IMR-90 (cell line): ENCODE measurements around the gene KCNJ2. TPM values are rescaled to one million over a fixed set of nuclear protein-coding genes. Genes with fewer than 3 reads are reported as not detected.

Experiments used
- ATAC-seq: fragments of 200-7000 bp; cut with Tn5 transposase; 2 replicates; pipeline ENCODE4 v1.9.1; 2020; ENCODE audit warnings: low read depth, mild to moderate bottlenecking, moderate library complexity
- BruUV-seq: library from RNA; stranded (reverse); fragments of 400-500 nt; replicated peaks from 2 replicates; lab custom pipeline; 2021; lab: Mats Ljungman, UMichigan
- CTCF ChIA-PET: fragments of 300-600 bp; formaldehyde crosslinking; extraction: SDS; loops from one replicate; lab custom pipeline; 2021; ENCODE audit warnings: antibody characterized with exemption; lab: Yijun Ruan, JAX
- POLR2A ChIA-PET: fragments of 300-600 bp; sonication (Branson Sonifier 250); formaldehyde crosslinking; loops from one replicate; lab custom pipeline; 2022; ENCODE audit warnings: antibody characterized with exemption; ENCODE audit not compliant: unreplicated experiment; lab: Charles Lee
- DNase-seq: peaks from one replicate; pipeline ENCODE4 v3.0.0; 2013
- H2AFZ ChIP-seq: replicated peaks from 2 replicates; pipeline ENCODE3; 2013; ENCODE audit warnings: low read length, mild to moderate bottlenecking; ENCODE audit not compliant: poor library complexity
- H2AK5ac ChIP-seq: 2 replicates; pipeline ENCODE4 v1.6.1; 2013; ENCODE audit warnings: low read depth, low read length, inconsistent platforms
- H2AK9ac ChIP-seq: replicated peaks from 2 replicates; pipeline ENCODE3; 2013; ENCODE audit warnings: mild to moderate bottlenecking, low read depth, low read length, moderate library complexity; ENCODE audit not compliant: poor library complexity
- H2BK120ac ChIP-seq: 2 replicates; pipeline ENCODE4 v1.6.1; 2013; ENCODE audit warnings: low read depth, low read length, inconsistent platforms
- H2BK15ac ChIP-seq: 3 replicates; pipeline ENCODE4 v1.6.1; 2013; ENCODE audit warnings: low read depth, low read length, inconsistent platforms
- H2BK20ac ChIP-seq: 2 replicates; pipeline ENCODE4 v1.6.1; 2013; ENCODE audit warnings: low read depth, mild to moderate bottlenecking, inconsistent platforms, low read length, moderate library complexity
- H2BK5ac ChIP-seq: 2 replicates; pipeline ENCODE4 v1.6.1; 2013; ENCODE audit warnings: mild to moderate bottlenecking, low read depth, low read length, inconsistent platforms; ENCODE audit not compliant: poor library complexity, severe bottlenecking
- H3K14ac ChIP-seq: replicated peaks from 2 replicates; pipeline ENCODE4 v1.6.1; 2013; ENCODE audit warnings: low read depth, low read length, inconsistent platforms
- H3K18ac ChIP-seq: 2 replicates; pipeline ENCODE4 v1.6.1; 2013; ENCODE audit warnings: low read depth, low read length, control low read depth
- H3K23ac ChIP-seq: 2 replicates; pipeline ENCODE4 v1.6.1; 2013; ENCODE audit warnings: low read depth, low read length, inconsistent platforms
- H3K27ac ChIP-seq: 2 replicates; pipeline ENCODE4 v1.5.1; 2013; ENCODE audit warnings: mild to moderate bottlenecking, control low read depth, low read length; ENCODE audit not compliant: insufficient read depth
- H3K27me3 ChIP-seq: 2 replicates; pipeline ENCODE4 v1.6.1; 2013; ENCODE audit warnings: low read length; ENCODE audit not compliant: control insufficient read depth, insufficient read depth
- H3K36me3 ChIP-seq: 2 replicates; pipeline ENCODE4 v1.6.1; 2013; ENCODE audit warnings: low read length, mixed read lengths; ENCODE audit not compliant: control insufficient read depth, insufficient read depth
- H3K4ac ChIP-seq: 2 replicates; pipeline ENCODE4 v1.6.1; 2013; ENCODE audit warnings: low read depth, low read length, inconsistent platforms
- H3K4me1 ChIP-seq: 2 replicates; pipeline ENCODE4 v1.6.1; 2013; ENCODE audit warnings: low read length, mixed read lengths; ENCODE audit not compliant: control insufficient read depth, insufficient read depth
- H3K4me2 ChIP-seq: 2 replicates; pipeline ENCODE4 v1.6.1; 2013; ENCODE audit warnings: low read depth, mild to moderate bottlenecking, control low read depth, low read length, moderate library complexity
- H3K4me3 ChIP-seq: 2 replicates; pipeline ENCODE4 v1.5.1; 2013; ENCODE audit warnings: low read depth, mild to moderate bottlenecking, control low read depth, low read length, moderate library complexity; ENCODE audit not compliant: insufficient read depth
- H3K56ac ChIP-seq: 2 replicates; pipeline ENCODE4 v1.6.1; 2013; ENCODE audit warnings: low read length, inconsistent platforms; ENCODE audit not compliant: insufficient read depth; ENCODE audit errors: extremely low read depth
- H3K79me1 ChIP-seq, 2 experiments: 2 replicates each; pipeline ENCODE4 v1.6.1; 2013; ENCODE audit warnings: low read length in 2 of 2, inconsistent platforms in 1 of 2, low read depth in 1 of 2
- H3K9ac ChIP-seq: 2 replicates; pipeline ENCODE4 v1.6.1; 2013; ENCODE audit warnings: low read depth, low read length, control low read depth
- H3K9me1 ChIP-seq: 2 replicates; pipeline ENCODE4 v1.6.1; 2013; ENCODE audit warnings: low read length, inconsistent platforms; ENCODE audit not compliant: insufficient read depth
- H3K9me3 ChIP-seq: 2 replicates; pipeline ENCODE4 v1.6.1; 2013; ENCODE audit warnings: low read length; ENCODE audit not compliant: control insufficient read depth, insufficient read depth
- H4K20me1 ChIP-seq: 2 replicates; pipeline ENCODE4 v1.6.1; 2013; ENCODE audit warnings: low read length, inconsistent platforms; ENCODE audit not compliant: insufficient read depth
- H4K5ac ChIP-seq: 2 replicates; pipeline ENCODE4 v1.6.1; 2013; ENCODE audit warnings: mild to moderate bottlenecking, low read depth, low read length, control low read depth
- H4K8ac ChIP-seq, 2 experiments: 2 replicates each; pipeline ENCODE4 v1.6.1; 2013; ENCODE audit warnings: low read depth in 2 of 2, low read length in 2 of 2, control low read depth in 1 of 2, inconsistent platforms in 1 of 2
- H4K91ac ChIP-seq: 2 replicates; pipeline ENCODE4 v1.6.1; 2013; ENCODE audit warnings: low read depth, low read length, inconsistent platforms; ENCODE audit not compliant: insufficient read depth
- BHLHE40 ChIP-seq: fragments of 150-350 bp; IDR thresholded peaks from 2 replicates; pipeline ENCODE4 v1.6.1; 2016; ENCODE audit warnings: mild to moderate bottlenecking, low read depth, low read length
- CEBPB ChIP-seq: IDR thresholded peaks from 2 replicates; pipeline ENCODE4 v1.6.1; 2012; ENCODE audit warnings: low read depth, low read length, improper control_type of control experiment
- CHD1 ChIP-seq: IDR thresholded peaks from 2 replicates; pipeline ENCODE4 v1.6.1; 2012; ENCODE audit warnings: low read depth, low read length, improper control_type of control experiment
- FOS ChIP-seq: fragments of 150-350 bp; IDR thresholded peaks from 2 replicates; pipeline ENCODE4 v1.6.1; 2016; ENCODE audit warnings: low read depth, low read length
- MAFK ChIP-seq: IDR thresholded peaks from 2 replicates; pipeline ENCODE4 v1.6.1; 2012; ENCODE audit warnings: low read depth, low read length, improper control_type of control experiment
- MXI1 ChIP-seq: IDR thresholded peaks from 2 replicates; pipeline ENCODE4 v1.6.1; 2012; ENCODE audit warnings: low read depth, mild to moderate bottlenecking, low read length, moderate library complexity, borderline replicate concordance
- RAD21 ChIP-seq: IDR thresholded peaks from 2 replicates; pipeline ENCODE4 v1.6.1; 2012; ENCODE audit warnings: low read length, improper control_type of control experiment
- RCOR1 ChIP-seq: IDR thresholded peaks from 2 replicates; pipeline ENCODE4 v1.6.1; 2012; ENCODE audit warnings: mild to moderate bottlenecking, low read length, improper control_type of control experiment; ENCODE audit not compliant: insufficient replicate concordance
- WGBS, 2 experiments: methylation state at CpG; one replicate each; pipeline versions ENCODE4 v1.1.5 to v1.1.7; 2013; ENCODE audit warnings: missing lambda C conversion rate in 2 of 2; ENCODE audit not compliant: insufficient read length in 1 of 2; ENCODE audit errors: extremely low coverage in 2 of 2; 5-methylcytosine and 5-hydroxymethylcytosine counted together
- dilution Hi-C: fragments of 300-500 bp; cut with HindIII; formaldehyde crosslinking; loops from one replicate; pipeline ENCODE4 v1.14.3; 2018; ENCODE audit warnings: low sequenced_read_pairs; ENCODE audit not compliant: unreplicated experiment
- in situ Hi-C: fragments of 300-500 bp; cut with MboI; formaldehyde crosslinking; loops from 3 replicates; pipeline ENCODE4 v1.14.3; 2019; ENCODE audit warnings: low sequenced_read_pairs, inconsistent platforms, mixed read lengths
- intact Hi-C: fragments of 100-400 bp; cut with micrococcal nuclease; formaldehyde crosslinking; loops from 2 replicates; pipeline ENCODE4 v1.10.0; 2022
- polyA plus RNA-seq, 3 experiments: library from polyadenylated mRNA; depleted of rRNA; stranded (reverse); fragments of >200 nt; gene quantifications; 2 replicates each; pipeline ENCODE4 v1.2.3, GENCODE V29; 2012; ENCODE audit warnings: low replicate concordance in 1 of 3
- total RNA-seq: library from RNA; depleted of rRNA; stranded (reverse); fragments of >200 nt; gene quantifications from 2 replicates; pipeline ENCODE4 v1.2.3, GENCODE V29; 2012
- TF ChIP-seq, protein P1 (sequence below): conservative IDR thresholded peaks from 2 replicates; pipeline ENCODE4 v1.5.1; 2012; ENCODE audit warnings: mild to moderate bottlenecking, low read depth, low read length, improper control_type of control experiment
- TF ChIP-seq, protein P2 (sequence below): fragments of 150-350 bp; IDR thresholded peaks from 2 replicates; pipeline ENCODE4 v1.6.1; 2017; ENCODE audit warnings: mild to moderate bottlenecking, antibody characterized with exemption, low read length, low read depth
- TF ChIP-seq, protein P3 (sequence below): fragments of 150-350 bp; IDR thresholded peaks from 2 replicates; pipeline ENCODE4 v1.6.1; 2016; ENCODE audit warnings: low read depth, mild to moderate bottlenecking, low read length, moderate library complexity, borderline replicate concordance

Gene KCNJ2
- total and polyA plus RNA-seq, 2 of the 4 experiments (the other 2 are of a cell fraction), result 0.55 to 8.6 TPM

- Histone ChIP-seq H3K4ac (no peak overlapping the region), H3K56ac (no peak overlapping the region), H3K79me1 (no peaks in the 10 kb centered on the region), H3K9me1 (no peaks in the 10 kb centered on the region), H3K27me3 (no peaks in the 10 kb centered on the region), H4K8ac (no peak overlapping the region), H4K5ac (no peak overlapping the region), H4K91ac (no peak overlapping the region), H2BK5ac (no peak overlapping the region), H3K27ac (no peak overlapping the region), H3K23ac (no peak overlapping the region), H2BK15ac (no peak overlapping the region), H2AFZ (no peak overlapping the region), H4K20me1 (no peaks in the 10 kb centered on the region), H3K36me3 (no peaks in the 10 kb centered on the region), H2AK9ac (no peak overlapping the region), H3K9me3 (no peaks in the 10 kb centered on the region), H2BK20ac (no peak overlapping the region), H3K14ac (no peak overlapping the region), H3K4me2 (no peak overlapping the region), H3K9ac (no peak overlapping the region), H2AK5ac (no peak overlapping the region), H3K4me3 (no peak overlapping the region), H2BK120ac (no peak overlapping the region), H3K18ac (no peak overlapping the region), H3K4me1 (no peaks in the 10 kb centered on the region)
- POLR2A ChIA-PET, result no interaction called here
- TF ChIP-seq, protein P1, sequence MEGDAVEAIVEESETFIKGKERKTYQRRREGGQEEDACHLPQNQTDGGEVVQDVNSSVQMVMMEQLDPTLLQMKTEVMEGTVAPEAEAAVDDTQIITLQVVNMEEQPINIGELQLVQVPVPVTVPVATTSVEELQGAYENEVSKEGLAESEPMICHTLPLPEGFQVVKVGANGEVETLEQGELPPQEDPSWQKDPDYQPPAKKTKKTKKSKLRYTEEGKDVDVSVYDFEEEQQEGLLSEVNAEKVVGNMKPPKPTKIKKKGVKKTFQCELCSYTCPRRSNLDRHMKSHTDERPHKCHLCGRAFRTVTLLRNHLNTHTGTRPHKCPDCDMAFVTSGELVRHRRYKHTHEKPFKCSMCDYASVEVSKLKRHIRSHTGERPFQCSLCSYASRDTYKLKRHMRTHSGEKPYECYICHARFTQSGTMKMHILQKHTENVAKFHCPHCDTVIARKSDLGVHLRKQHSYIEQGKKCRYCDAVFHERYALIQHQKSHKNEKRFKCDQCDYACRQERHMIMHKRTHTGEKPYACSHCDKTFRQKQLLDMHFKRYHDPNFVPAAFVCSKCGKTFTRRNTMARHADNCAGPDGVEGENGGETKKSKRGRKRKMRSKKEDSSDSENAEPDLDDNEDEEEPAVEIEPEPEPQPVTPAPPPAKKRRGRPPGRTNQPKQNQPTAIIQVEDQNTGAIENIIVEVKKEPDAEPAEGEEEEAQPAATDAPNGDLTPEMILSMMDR, result no peak
- TF ChIP-seq, protein P2, sequence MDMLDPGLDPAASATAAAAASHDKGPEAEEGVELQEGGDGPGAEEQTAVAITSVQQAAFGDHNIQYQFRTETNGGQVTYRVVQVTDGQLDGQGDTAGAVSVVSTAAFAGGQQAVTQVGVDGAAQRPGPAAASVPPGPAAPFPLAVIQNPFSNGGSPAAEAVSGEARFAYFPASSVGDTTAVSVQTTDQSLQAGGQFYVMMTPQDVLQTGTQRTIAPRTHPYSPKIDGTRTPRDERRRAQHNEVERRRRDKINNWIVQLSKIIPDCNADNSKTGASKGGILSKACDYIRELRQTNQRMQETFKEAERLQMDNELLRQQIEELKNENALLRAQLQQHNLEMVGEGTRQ, result no peak
- no peak for TF ChIP-seq FOS
- no peak for TF ChIP-seq BHLHE40
- TF ChIP-seq CEBPB, result no peak
- TF ChIP-seq RCOR1, result no peak
- TF ChIP-seq CHD1, result no peak
- no peak for TF ChIP-seq MAFK
- no peak for TF ChIP-seq MXI1
- TF ChIP-seq, protein P3, sequence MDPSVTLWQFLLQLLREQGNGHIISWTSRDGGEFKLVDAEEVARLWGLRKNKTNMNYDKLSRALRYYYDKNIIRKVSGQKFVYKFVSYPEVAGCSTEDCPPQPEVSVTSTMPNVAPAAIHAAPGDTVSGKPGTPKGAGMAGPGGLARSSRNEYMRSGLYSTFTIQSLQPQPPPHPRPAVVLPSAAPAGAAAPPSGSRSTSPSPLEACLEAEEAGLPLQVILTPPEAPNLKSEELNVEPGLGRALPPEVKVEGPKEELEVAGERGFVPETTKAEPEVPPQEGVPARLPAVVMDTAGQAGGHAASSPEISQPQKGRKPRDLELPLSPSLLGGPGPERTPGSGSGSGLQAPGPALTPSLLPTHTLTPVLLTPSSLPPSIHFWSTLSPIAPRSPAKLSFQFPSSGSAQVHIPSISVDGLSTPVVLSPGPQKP, result no peak
- TF ChIP-seq RAD21, result no peak
- CTCF ChIA-PET, result no interaction called here
- dilution Hi-C loops, result no loop called here
- intact Hi-C loops, result no loop called here
- no CpG with 5 or more reads among the region's 3 CpGs for WGBS, 2 experiments
- in situ Hi-C loops, result no loop called here
- DNase-seq (no peak), ATAC-seq (no peak)
- no TSS peak for BruUV-seq
These were observed 44.6 kb upstream of the KCNJ2 start for GRCh38 chr17:70124723-70125122.
